Esophagus squamous epithelium (tissue), 5 donors: ENCODE data around the gene IPO7. TPM values are rescaled to one million over a fixed set of nuclear protein-coding genes. Genes with fewer than 3 reads are reported as not detected.
A peak's percentile ranks its signal among the peaks of the same experiment; 100 is the strongest.

Experiments used
- DNase-seq: peaks from one replicate; lab custom pipeline; 2025; lab: John Stamatoyannopoulos, UW
- H3K27ac ChIP-seq, 4 donors: fragments of 200-600 bp; sonication (generic); one replicate each; pipeline ENCODE4 v1.5.1; 2016 to 2019; ENCODE audit warnings: mild to moderate bottlenecking in 1 of 4
- H3K27me3 ChIP-seq, 4 donors: fragments of 200-600 bp; sonication (generic); 1 replicate in 3 of 4; 2 replicates in 1 of 4; pipeline versions ENCODE4 v1.5.1 to v1.6.0; 2017 to 2021; ENCODE audit warnings: antibody characterized with exemption in 1 of 4
- H3K36me3 ChIP-seq, 3 donors: fragments of 200-600 bp; sonication (generic); one replicate each; pipeline ENCODE4 v1.5.1; 2016 to 2019
- H3K4me1 ChIP-seq, 3 donors: fragments of 200-600 bp; sonication (generic); one replicate each; pipeline ENCODE4 v1.5.1; 2017 to 2019
- H3K4me3 ChIP-seq, 4 donors: fragments of 200-600 bp; sonication (generic); 1 replicate in 3 of 4; 2 replicates in 1 of 4; pipeline ENCODE4 v1.5.1; 2016 to 2019; ENCODE audit warnings: mild to moderate bottlenecking in 2 of 4, moderate library complexity in 1 of 4
- H3K9me3 ChIP-seq, 3 donors: fragments of 200-600 bp; sonication (generic); one replicate each; pipeline ENCODE4 v1.5.1; 2016 to 2019
- CTCF ChIP-seq, 6 experiments: fragments of 450-650 bp in 4 of 6; fragments of 200-600 bp in 2 of 6; sonication (generic) in 2 of 6; IDR thresholded peaks; one replicate each; pipeline ENCODE4 v1.5.1; 2016 to 2019; ENCODE audit warnings: antibody characterized with exemption in 6 of 6, mild to moderate bottlenecking in 4 of 6, moderate library complexity in 4 of 6
- POLR2A ChIP-seq, 4 donors: fragments of 450-650 bp; IDR thresholded peaks; one replicate each; pipeline ENCODE4 v1.6.1; 2017; ENCODE audit warnings: antibody characterized with exemption in 4 of 4, mild to moderate bottlenecking in 4 of 4, moderate library complexity in 3 of 4
- WGBS, 2 donors: methylation state at CpG; one replicate each; pipeline ENCODE4 v1.1.5; 2018; 5-methylcytosine and 5-hydroxymethylcytosine counted together
- intact Hi-C: fragments of 100-400 bp; cut with DNase I; formaldehyde crosslinking; loops from one replicate; pipeline ENCODE4 v1.15.0; 2022
- total RNA-seq, 4 donors: library from RNA; depleted of rRNA; stranded (reverse); fragments of >200 nt; gene quantifications; one replicate each; pipeline ENCODE4 v1.1.0, GENCODE V29; 2016
- donor health status: DM: yes; HTN: yes; CAD: no.

The IPO7 gene
- total RNA-seq, 4 donors from 2014 or later, result 34.8 to 118 (median 86.8) TPM

- TF ChIP-seq CTCF (IDR thresholded peaks at IDR 0.05), result peak in 2 of 6 experiments; percentile 32 to 41
- peak in 2 of 4 donors; percentile 81 to 99 for TF ChIP-seq POLR2A (IDR thresholded peaks at IDR 0.05)
Observed at GRCh38 chr11:9461063-9461759, 76.8 kb downstream of the IPO7 start.

GRCh38 chr11:9461760-9462134 is 77.3 kb downstream of the IPO7 start:
- intact Hi-C loops, result no loop called here
- Histone ChIP-seq H3K27me3 (no peaks in the 10 kb centered on the region), H3K4me3 (peak overlapping the region; percentile 66 to 99 (median 78)), H3K9me3 (no peaks in the 10 kb centered on the region), H3K27ac (peak overlapping the region; percentile 96 to 98 (median 97)), H3K36me3 (peaks cover 0 to 7% (median 0%) of the 10 kb centered on the region in 3 donors), H3K4me1 (peaks cover 4 to 38% (median 8%) of the 10 kb centered on the region in 3 donors)
- no peak for TF ChIP-seq CTCF (IDR thresholded peaks at IDR 0.05)
- TF ChIP-seq POLR2A (IDR thresholded peaks at IDR 0.05), result no peak
- no peak for DNase-seq
- WGBS, 2 donors, result 1 to 3% methylated on average over 10 of the region's 10 CpGs

More at GRCh38 chr11:9461063-9461759, 76.8 kb downstream of the IPO7 start:
- no peaks in the 10 kb centered on the region for H3K9me3 ChIP-seq
- H3K36me3 ChIP-seq, result peaks cover 0 to 2% (median 0%) of the 10 kb centered on the region in 3 donors
- H3K27ac ChIP-seq, result peak overlapping the region; percentile 96 to 98 (median 97)
- peak; percentile 49 for DNase-seq
- intact Hi-C loops, result no loop called here
- H3K4me1 ChIP-seq, result peaks cover 4 to 38% (median 8%) of the 10 kb centered on the region in 3 donors
- H3K4me3 ChIP-seq, result peak overlapping the region; percentile 66 to 99 (median 78)
- H3K27me3 ChIP-seq, result no peaks in the 10 kb centered on the region
- 0% methylated on average over 17 to 23 of the region's 57 CpGs for WGBS, 2 donors

- DNase-seq, result no peak
- Histone ChIP-seq H3K27ac (peak overlapping the region; percentile 96 to 98 (median 97)), H3K36me3 (peaks cover 0 to 7% (median 0%) of the 10 kb centered on the region in 3 donors), H3K27me3 (no peaks in the 10 kb centered on the region), H3K9me3 (no peaks in the 10 kb centered on the region), H3K4me3 (peak overlapping the region; percentile 66 to 99 (median 78)), H3K4me1 (peaks cover 4 to 38% (median 8%) of the 10 kb centered on the region in 3 donors)
- 73 to 83% methylated on average over 13 to 16 of the region's 16 CpGs for WGBS, 2 donors
- intact Hi-C loops, result no loop called here
- no peak for TF ChIP-seq POLR2A (IDR thresholded peaks at IDR 0.05)
- no peak for TF ChIP-seq CTCF (IDR thresholded peaks at IDR 0.05)
Observed at GRCh38 chr11:9462172-9462799, 77.8 kb downstream of the IPO7 start.

- intact Hi-C loops, result no loop called here
- Histone ChIP-seq H3K36me3 (peaks cover 0 to 7% (median 0%) of the 10 kb centered on the region in 3 donors), H3K27ac (peak overlapping the region; percentile 96 to 98 (median 97)), H3K4me1 (peaks cover 4 to 38% (median 8%) of the 10 kb centered on the region in 3 donors), H3K27me3 (no peaks in the 10 kb centered on the region), H3K9me3 (no peaks in the 10 kb centered on the region), H3K4me3 (peak overlapping the region in 1 of 4 donors; percentile 80)
- TF ChIP-seq POLR2A (IDR thresholded peaks at IDR 0.05) (no peak), CTCF (IDR thresholded peaks at IDR 0.05) (no peak)
- WGBS, 2 donors, result 75 to 83% methylated on average over 8 of the region's 8 CpGs
- no peak for DNase-seq
Observed at GRCh38 chr11:9462806-9463537, 78.5 kb downstream of the IPO7 start.
